HG03097 (cell line): Measurements from ENCODE around the gene AFMID.

Experiments used
- ATAC-seq: cut with Tn5 transposase; IDR thresholded peaks from one replicate; pipeline ENCODE4 v1.9.1; 2021; ENCODE audit not compliant: unreplicated experiment, low FRiP score

The AFMID gene

GRCh38 chr17:78236362-78237127 is 49.4 kb downstream of the AFMID start:
- no peak for ATAC-seq

GRCh38 chr17:78237401-78238012 is 50.3 kb downstream of the AFMID start:
- ATAC-seq = no peak

- ATAC-seq = no peak
Observed at GRCh38 chr17:78238823-78239488, 51.8 kb downstream of the AFMID start.

GRCh38 chr17:78239489-78239931 is 52.3 kb downstream of the AFMID start:
- no peak for ATAC-seq

- ATAC-seq = no peak
Observed at GRCh38 chr17:78240012-78240655, 53.0 kb downstream of the AFMID start.

GRCh38 chr17:78240839-78241238 is 53.7 kb downstream of the AFMID start:
- ATAC-seq = no peak

- ATAC-seq = no peak
Observed at GRCh38 chr17:78241277-78242023, 54.3 kb downstream of the AFMID start.

GRCh38 chr17:78242024-78242742 is 55.0 kb downstream of the AFMID start:
- ATAC-seq = no peak

GRCh38 chr17:78247304-78247703 is 60.1 kb downstream of the AFMID start:
- ATAC-seq = no peak

GRCh38 chr17:78248051-78248914 is 61.1 kb downstream of the AFMID start:
- no peak for ATAC-seq

GRCh38 chr17:78249074-78249817 is 62.1 kb downstream of the AFMID start:
- no peak for ATAC-seq

GRCh38 chr17:78249818-78250806 is 63.0 kb downstream of the AFMID start:
- ATAC-seq = no peak

GRCh38 chr17:78250891-78251772 is 64.0 kb downstream of the AFMID start:
- peak; percentile 41 for ATAC-seq

GRCh38 chr17:78251773-78252103 is 64.6 kb downstream of the AFMID start:
- ATAC-seq = no peak

GRCh38 chr17:78252111-78252634 is 65.0 kb downstream of the AFMID start:
- ATAC-seq = no peak
